ENCODE measurements around the gene MTHFD1L. TPM values are rescaled to one million over a fixed set of nuclear protein-coding genes. Genes with fewer than 3 reads are reported as not detected.
"Not testable (repeated sequence)": the region's sequence is repeated elsewhere in the genome, so short reads cannot be mapped to it uniquely, and the experiment has no call there.

The MTHFD1L gene
- total and polyA plus RNA-seq, 2 donors, result 4.6 to 13.7 TPM

DNA sequence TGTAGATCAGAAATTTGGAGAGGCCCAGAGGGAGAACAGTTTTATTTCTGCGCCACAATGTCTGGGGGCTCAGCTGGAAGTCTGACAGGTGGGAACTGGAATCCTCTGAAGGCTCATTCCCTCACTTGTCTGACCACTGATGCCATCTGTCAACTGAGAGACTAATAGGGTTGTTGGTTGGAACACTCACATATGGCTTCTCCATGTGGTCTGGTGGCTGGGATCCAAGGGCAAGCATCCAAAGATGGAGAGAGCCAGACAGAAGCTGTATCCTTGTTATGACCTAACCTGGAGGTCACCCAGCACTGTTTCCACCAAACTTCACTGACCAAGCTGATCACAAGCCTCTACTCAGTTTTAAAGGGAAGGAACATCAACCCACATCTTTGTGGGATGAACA is 256.4 kb downstream of the MTHFD1L start:
- WGBS, result 88% methylated on average over 1 of the region's 1 CpG
- Histone ChIP-seq H3K36me3 (ENCODE audit: insufficient read depth) (no peaks in the 10 kb centered on the region), H3K4me3 (ENCODE audit: low read depth, low read length) (no peak overlapping the region), H3K27ac (ENCODE audit: low read depth) (no peak overlapping the region), H3K4me1 (ENCODE audit: insufficient read depth) (no peaks in the 10 kb centered on the region)
- no peak for DNase-seq (ENCODE audit: extremely low spot score)

DNA sequence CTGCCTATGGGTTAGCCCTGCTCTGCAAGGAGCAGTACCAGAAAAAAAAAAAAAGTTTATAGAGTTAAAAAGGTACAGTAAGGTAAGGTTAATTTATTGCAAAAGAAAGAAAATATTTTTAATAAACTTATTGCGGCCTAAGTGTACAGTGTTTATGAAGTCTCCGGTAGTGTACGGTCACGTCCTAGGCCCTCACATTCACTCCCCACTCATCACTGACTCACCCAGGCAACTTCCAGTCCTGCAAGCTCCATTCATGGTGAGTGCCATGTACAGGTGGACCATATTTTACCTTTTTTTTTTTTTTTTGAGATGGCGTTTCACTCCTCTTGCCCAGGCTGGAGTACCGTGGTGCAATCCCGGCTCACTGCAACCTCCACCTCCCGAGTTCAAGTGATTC is 258.1 kb downstream of the MTHFD1L start:
- H3K36me3 ChIP-seq (ENCODE audit: insufficient read depth); H3K27ac ChIP-seq (ENCODE audit: low read depth); H3K4me1 ChIP-seq (ENCODE audit: insufficient read depth); DNase-seq (ENCODE audit: extremely low spot score); H3K4me3 ChIP-seq (ENCODE audit: low read depth, low read length): not testable (repeated sequence)
- WGBS, result 86% methylated on average over 8 of the region's 8 CpGs

DNA sequence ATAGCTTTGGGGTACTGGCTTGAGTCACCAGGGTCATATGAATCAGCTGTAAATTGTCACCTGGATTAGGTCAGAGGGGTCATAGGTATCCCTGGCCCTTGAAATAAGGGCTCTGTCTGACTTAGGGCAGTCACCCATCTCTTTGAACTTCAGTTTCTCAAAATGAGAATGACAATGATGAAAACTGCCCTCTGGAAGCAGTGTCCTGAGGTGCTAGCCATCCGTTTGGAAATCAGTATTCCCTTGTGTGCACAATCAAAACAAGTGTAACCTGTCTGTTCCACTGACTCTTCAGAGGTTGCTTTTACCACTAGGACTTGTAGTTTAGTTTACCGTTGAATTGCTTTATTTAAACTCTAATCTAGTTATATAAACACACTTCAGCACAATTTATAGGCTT is 259.7 kb downstream of the MTHFD1L start:
- WGBS, result 19% methylated on average over 2 of the region's 2 CpGs
- not testable (repeated sequence) for H3K27ac ChIP-seq (ENCODE audit: low read depth); H3K4me3 ChIP-seq (ENCODE audit: low read depth, low read length); H3K36me3 ChIP-seq (ENCODE audit: insufficient read depth); H3K4me1 ChIP-seq (ENCODE audit: insufficient read depth); DNase-seq (ENCODE audit: extremely low spot score)

DNA sequence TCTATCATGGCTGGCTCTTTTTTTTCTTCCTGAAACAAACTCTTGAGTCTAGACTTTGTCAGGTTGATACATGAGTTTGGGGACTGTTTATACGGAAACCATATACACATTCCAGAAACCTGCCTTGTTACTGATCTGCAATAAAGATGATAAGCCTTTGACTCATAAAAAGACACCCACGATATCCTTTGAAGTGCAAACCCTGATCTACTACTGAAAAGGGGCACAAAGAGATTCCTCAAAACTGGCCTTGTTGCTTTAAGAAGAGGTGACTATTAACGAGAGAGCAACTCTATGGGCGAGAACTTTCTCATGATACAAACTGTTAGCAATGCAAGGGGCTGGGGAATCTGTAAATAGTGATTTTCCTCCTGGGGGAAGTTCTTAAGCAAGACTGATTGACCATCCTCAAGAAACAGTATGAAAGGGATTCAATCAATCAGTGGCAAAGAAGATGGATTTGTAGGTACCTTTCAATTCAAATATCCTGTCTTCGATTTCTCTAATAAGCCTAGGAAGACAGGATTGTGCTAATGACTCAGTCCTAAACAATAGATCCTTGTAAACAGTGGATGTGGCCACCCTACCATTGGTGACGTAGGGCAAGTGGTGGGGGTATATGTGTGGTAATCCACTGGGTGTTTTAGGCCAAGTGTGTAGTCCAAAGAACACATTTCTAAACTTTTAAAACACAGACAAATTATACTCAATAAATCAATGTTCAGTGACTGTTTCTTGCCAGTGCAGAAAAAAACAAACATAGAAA is 260.3 kb downstream of the MTHFD1L start:
- not testable (repeated sequence) for H3K36me3 ChIP-seq (ENCODE audit: insufficient read depth); H3K4me3 ChIP-seq (ENCODE audit: low read depth, low read length); H3K27ac ChIP-seq (ENCODE audit: low read depth); DNase-seq (ENCODE audit: extremely low spot score); H3K4me1 ChIP-seq (ENCODE audit: insufficient read depth)
- whole genome bisulfite sequencing, result 39% methylated on average over 6 of the region's 6 CpGs

GRCh38 chr6:151126417-151126724 is 260.9 kb downstream of the MTHFD1L start:
- not testable (repeated sequence) for H3K4me3 ChIP-seq (ENCODE audit: low read depth, low read length); H3K27ac ChIP-seq (ENCODE audit: low read depth); H3K36me3 ChIP-seq (ENCODE audit: insufficient read depth); DNase-seq (ENCODE audit: extremely low spot score); H3K4me1 ChIP-seq (ENCODE audit: insufficient read depth)
- 90% methylated on average over 4 of the region's 4 CpGs for WGBS

GRCh38 chr6:151127133-151127798 is 261.8 kb downstream of the MTHFD1L start:
- DNase-seq (ENCODE audit: extremely low spot score); H3K4me1 ChIP-seq (ENCODE audit: insufficient read depth); H3K27ac ChIP-seq (ENCODE audit: low read depth); H3K4me3 ChIP-seq (ENCODE audit: low read depth, low read length); H3K36me3 ChIP-seq (ENCODE audit: insufficient read depth): not testable (repeated sequence)
- WGBS, result 98% methylated on average over 5 of the region's 5 CpGs

DNA sequence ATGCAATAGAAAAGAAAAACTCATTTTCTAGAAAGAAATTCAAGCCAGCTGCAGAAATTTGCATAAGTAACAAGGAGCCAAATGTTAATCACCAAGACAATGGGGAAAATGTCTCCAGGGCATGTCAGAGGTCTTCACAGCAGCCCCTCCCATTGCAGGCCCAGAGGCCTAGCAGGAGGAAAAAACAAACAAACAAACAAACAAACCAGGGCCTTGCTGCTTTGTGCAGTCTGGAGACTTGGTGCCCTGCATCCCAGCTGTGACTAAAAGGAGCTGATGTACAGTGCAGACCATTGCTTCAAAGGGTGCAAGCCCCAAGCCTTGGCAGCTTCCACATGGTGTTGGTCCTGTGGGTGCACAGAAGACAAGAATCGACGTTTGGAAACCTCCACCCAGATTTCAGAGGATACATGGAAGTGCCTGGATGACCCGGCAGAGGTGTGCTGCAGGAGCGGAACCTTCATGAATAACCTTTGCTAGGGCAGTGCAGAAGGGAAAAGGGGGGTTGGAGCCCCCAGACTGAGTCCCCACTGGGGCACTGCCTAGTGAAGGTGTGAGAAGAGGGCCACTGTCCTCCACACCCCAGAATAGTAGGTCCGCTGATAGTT is 263.4 kb downstream of the MTHFD1L start:
- no peaks in the 10 kb centered on the region for H3K4me1 ChIP-seq (ENCODE audit: insufficient read depth)
- WGBS, result 91% methylated on average over 5 of the region's 5 CpGs
- no peak for DNase-seq (ENCODE audit: extremely low spot score)

GRCh38 chr6:151130329-151130728 is 264.8 kb downstream of the MTHFD1L start:
- DNase-seq (ENCODE audit: extremely low spot score), result no peak
- no peaks in the 10 kb centered on the region for H3K36me3 ChIP-seq (ENCODE audit: insufficient read depth)
- no peaks in the 10 kb centered on the region for H3K4me1 ChIP-seq (ENCODE audit: insufficient read depth)
- WGBS, result 91% methylated on average over 6 of the region's 6 CpGs
- no peak overlapping the region for H3K4me3 ChIP-seq (ENCODE audit: low read depth, low read length)
- H3K27ac ChIP-seq (ENCODE audit: low read depth), result no peak overlapping the region

More for the DNA sequence above, 263.4 kb downstream of the MTHFD1L start:
- no peaks in the 10 kb centered on the region for H3K36me3 ChIP-seq (ENCODE audit: insufficient read depth)
- no peak overlapping the region for H3K27ac ChIP-seq (ENCODE audit: low read depth)
- no peak overlapping the region for H3K4me3 ChIP-seq (ENCODE audit: low read depth, low read length)

- H3K27ac ChIP-seq (ENCODE audit: low read depth), result no peak overlapping the region
- H3K4me1 ChIP-seq (ENCODE audit: insufficient read depth), result no peaks in the 10 kb centered on the region
- H3K36me3 ChIP-seq (ENCODE audit: insufficient read depth), result no peaks in the 10 kb centered on the region
- no peak overlapping the region for H3K4me3 ChIP-seq (ENCODE audit: low read depth, low read length)
- no peak for DNase-seq (ENCODE audit: extremely low spot score)
- WGBS, result 92% methylated on average over 3 of the region's 3 CpGs
Measured at GRCh38 chr6:151131324-151132007, 266.0 kb downstream of the MTHFD1L start.

DNA sequence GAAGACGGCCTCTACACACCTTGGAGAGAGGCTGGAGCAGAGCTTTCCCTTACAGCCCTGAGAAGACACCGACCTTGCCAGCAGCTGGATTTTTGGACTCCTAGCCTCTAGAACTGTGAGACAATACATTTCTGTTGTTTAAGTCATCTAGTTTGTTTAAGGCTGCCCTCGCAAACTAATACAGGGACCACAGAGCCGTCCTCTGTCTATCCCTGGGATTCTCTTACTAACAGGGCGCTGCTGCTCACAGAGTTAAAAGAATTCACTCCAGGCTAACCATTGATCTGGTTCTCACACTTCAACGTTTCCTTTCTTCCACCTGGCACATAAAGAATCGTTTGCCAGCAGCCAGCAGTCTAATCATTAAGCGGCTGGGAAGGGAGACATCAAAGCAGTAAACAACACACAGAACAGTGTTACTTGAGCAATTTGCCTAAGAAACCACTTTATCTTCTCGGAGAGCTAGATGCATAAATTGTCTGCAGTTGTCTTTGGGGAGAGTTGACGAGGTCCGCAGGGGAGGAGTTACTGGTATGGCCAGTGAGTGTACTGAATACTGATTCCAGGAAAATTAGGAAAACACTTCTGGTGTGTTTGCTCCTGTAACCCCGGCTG is 270.7 kb downstream of the MTHFD1L start:
- no peak overlapping the region for H3K27ac ChIP-seq (ENCODE audit: low read depth)
- no peak for DNase-seq (ENCODE audit: extremely low spot score)
- no peaks in the 10 kb centered on the region for H3K4me1 ChIP-seq (ENCODE audit: insufficient read depth)
- no peaks in the 10 kb centered on the region for H3K36me3 ChIP-seq (ENCODE audit: insufficient read depth)
- no peak overlapping the region for H3K4me3 ChIP-seq (ENCODE audit: low read depth, low read length)
- 51% methylated on average over 12 of the region's 12 CpGs for WGBS

DNA sequence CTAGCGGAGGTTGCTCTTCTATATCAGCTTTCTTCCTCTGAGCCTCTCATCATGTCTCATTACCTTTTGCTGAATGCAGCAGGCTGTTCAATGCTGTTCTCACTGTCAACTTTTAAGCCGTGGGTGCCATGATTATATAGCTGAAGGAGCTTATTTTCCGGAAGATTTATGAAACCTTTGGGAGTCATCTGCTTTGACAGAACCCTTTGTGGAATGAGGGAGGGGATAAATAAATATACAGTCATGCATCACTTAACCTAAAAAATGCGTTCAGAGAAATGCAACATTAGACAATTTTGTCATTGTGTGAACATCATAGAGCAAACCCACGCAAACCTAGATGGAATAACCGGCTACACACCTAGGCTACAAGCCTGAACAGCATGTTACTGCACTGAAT is 272.0 kb downstream of the MTHFD1L start:
- Histone ChIP-seq H3K4me3 (ENCODE audit: low read depth, low read length) (no peak overlapping the region), H3K4me1 (ENCODE audit: insufficient read depth) (no peaks in the 10 kb centered on the region), H3K27ac (ENCODE audit: low read depth) (no peak overlapping the region), H3K36me3 (ENCODE audit: insufficient read depth) (no peaks in the 10 kb centered on the region)
- 90% methylated on average over 6 of the region's 6 CpGs for WGBS
- DNase-seq (ENCODE audit: extremely low spot score), result no peak

GRCh38 chr6:151139524-151139923 is 274.0 kb downstream of the MTHFD1L start:
- WGBS, result 85% methylated on average over 11 of the region's 11 CpGs
- no peak overlapping the region for H3K27ac ChIP-seq (ENCODE audit: low read depth)
- no peak for DNase-seq (ENCODE audit: extremely low spot score)
- no peaks in the 10 kb centered on the region for H3K36me3 ChIP-seq (ENCODE audit: insufficient read depth)
- H3K4me3 ChIP-seq (ENCODE audit: low read depth, low read length), result no peak overlapping the region
- H3K4me1 ChIP-seq (ENCODE audit: insufficient read depth), result no peaks in the 10 kb centered on the region

DNA sequence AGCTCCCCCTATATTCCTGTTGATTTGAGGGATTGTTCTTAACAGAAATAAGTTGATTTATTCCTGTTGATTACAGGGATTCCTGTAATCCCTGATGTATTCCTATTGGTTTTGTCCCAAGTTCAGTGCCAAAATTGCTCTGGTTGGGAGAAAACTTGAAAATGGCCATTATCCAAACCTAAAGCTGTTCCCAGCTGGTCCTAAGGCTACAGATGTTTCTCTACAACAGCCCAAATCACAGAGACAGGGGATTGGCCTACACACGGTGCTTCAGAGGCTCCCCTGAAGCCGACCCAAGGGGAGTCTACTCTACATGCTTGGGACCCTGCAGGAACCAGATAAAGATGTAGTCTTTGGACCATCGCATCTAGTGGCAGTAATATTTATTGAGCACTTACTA is 275.3 kb downstream of the MTHFD1L start:
- H3K27ac ChIP-seq (ENCODE audit: low read depth), result no peak overlapping the region
- no peaks in the 10 kb centered on the region for H3K36me3 ChIP-seq (ENCODE audit: insufficient read depth)
- DNase-seq (ENCODE audit: extremely low spot score), result no peak
- no peak overlapping the region for H3K4me3 ChIP-seq (ENCODE audit: low read depth, low read length)
- no peaks in the 10 kb centered on the region for H3K4me1 ChIP-seq (ENCODE audit: insufficient read depth)
- 56% methylated on average over 3 of the region's 3 CpGs for WGBS

Measured in urinary bladder (tissue), 4 donors.